ENCODE measurements around the gene TRPM2.

TRPM2 gene

GRCh38 chr21:44458971-44459711 is 105.7 kb downstream of the TRPM2 start:
- TF ChIP-seq, protein P1, sequence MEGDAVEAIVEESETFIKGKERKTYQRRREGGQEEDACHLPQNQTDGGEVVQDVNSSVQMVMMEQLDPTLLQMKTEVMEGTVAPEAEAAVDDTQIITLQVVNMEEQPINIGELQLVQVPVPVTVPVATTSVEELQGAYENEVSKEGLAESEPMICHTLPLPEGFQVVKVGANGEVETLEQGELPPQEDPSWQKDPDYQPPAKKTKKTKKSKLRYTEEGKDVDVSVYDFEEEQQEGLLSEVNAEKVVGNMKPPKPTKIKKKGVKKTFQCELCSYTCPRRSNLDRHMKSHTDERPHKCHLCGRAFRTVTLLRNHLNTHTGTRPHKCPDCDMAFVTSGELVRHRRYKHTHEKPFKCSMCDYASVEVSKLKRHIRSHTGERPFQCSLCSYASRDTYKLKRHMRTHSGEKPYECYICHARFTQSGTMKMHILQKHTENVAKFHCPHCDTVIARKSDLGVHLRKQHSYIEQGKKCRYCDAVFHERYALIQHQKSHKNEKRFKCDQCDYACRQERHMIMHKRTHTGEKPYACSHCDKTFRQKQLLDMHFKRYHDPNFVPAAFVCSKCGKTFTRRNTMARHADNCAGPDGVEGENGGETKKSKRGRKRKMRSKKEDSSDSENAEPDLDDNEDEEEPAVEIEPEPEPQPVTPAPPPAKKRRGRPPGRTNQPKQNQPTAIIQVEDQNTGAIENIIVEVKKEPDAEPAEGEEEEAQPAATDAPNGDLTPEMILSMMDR (IDR thresholded peaks at IDR 0.05; ENCODE audit: low read depth, low read length, missing control alignments), result no peak
- no peak for DNase-seq (ENCODE audit: low read depth)
- no peak overlapping the region for H3K4me3 ChIP-seq (ENCODE audit: low read depth, low read length)
- in situ Hi-C loops (cut with HindIII; ENCODE audit: low sequenced_read_pairs), result no loop called here

- TF ChIP-seq, protein P1 (IDR thresholded peaks at IDR 0.05; ENCODE audit: low read depth, low read length, missing control alignments), result no peak
- in situ Hi-C loops (cut with HindIII; ENCODE audit: low sequenced_read_pairs), result no loop called here
- no peak overlapping the region for H3K4me3 ChIP-seq (ENCODE audit: low read depth, low read length)
- no peak for DNase-seq (ENCODE audit: low read depth)
Measured at GRCh38 chr21:44459712-44460440, 106.5 kb downstream of the TRPM2 start.

DNA sequence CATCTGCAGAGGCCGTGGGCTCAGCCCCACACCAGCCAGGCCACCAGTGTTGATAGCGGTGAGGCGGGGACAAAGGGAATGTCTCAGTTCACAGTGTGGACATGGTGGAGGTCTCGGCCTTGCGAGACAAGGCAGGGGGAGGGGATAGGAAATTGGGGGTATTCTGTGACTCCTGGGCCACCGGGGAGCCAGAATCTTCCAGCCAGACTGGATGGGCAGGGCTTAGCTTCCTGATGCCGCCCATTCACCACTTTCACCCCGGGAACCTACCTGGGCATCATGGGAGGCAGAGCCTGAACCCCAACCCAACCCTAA is 107.0 kb downstream of the TRPM2 start:
- H3K4me3 ChIP-seq (ENCODE audit: low read depth, low read length), result no peak overlapping the region
- TF ChIP-seq, protein P1 (IDR thresholded peaks at IDR 0.05; ENCODE audit: low read depth, low read length, missing control alignments), result no peak
- no peak for DNase-seq (ENCODE audit: low read depth)
- in situ Hi-C loops (cut with HindIII; ENCODE audit: low sequenced_read_pairs), result no loop called here

- no peak for DNase-seq (ENCODE audit: low read depth)
- in situ Hi-C loops (cut with HindIII; ENCODE audit: low sequenced_read_pairs), result no loop called here
- TF ChIP-seq, protein P1 (IDR thresholded peaks at IDR 0.05; ENCODE audit: low read depth, low read length, missing control alignments), result no peak
- no peak overlapping the region for H3K4me3 ChIP-seq (ENCODE audit: low read depth, low read length)
Measured at GRCh38 chr21:44461005-44461404, 107.6 kb downstream of the TRPM2 start.

GRCh38 chr21:44461464-44462001 is 108.1 kb downstream of the TRPM2 start:
- H3K4me3 ChIP-seq (ENCODE audit: low read depth, low read length), result no peak overlapping the region
- no peak for DNase-seq (ENCODE audit: low read depth)
- in situ Hi-C loops (cut with HindIII; ENCODE audit: low sequenced_read_pairs), result no loop called here
- TF ChIP-seq, protein P1 (IDR thresholded peaks at IDR 0.05; ENCODE audit: low read depth, low read length, missing control alignments), result no peak

GRCh38 chr21:44462086-44462833 is 108.8 kb downstream of the TRPM2 start:
- DNase-seq (ENCODE audit: low read depth), result no peak
- in situ Hi-C loops (cut with HindIII; ENCODE audit: low sequenced_read_pairs), result no loop called here
- H3K4me3 ChIP-seq (ENCODE audit: low read depth, low read length), result no peak overlapping the region
- TF ChIP-seq, protein P1 (IDR thresholded peaks at IDR 0.05; ENCODE audit: low read depth, low read length, missing control alignments), result no peak

Measured in astrocyte of the cerebellum (primary cell).